Fibroblast of skin of abdomen (primary cell): ENCODE data around the gene MLLT1.

Source experiments
- DNase-seq: peaks from one replicate; pipeline ENCODE4 v3.0.0-alpha.2; 2013

MLLT1 gene

GRCh38 chr19:6233827-6234511 lies 45.8 kb downstream of the MLLT1 start:
- peak; percentile 36 for DNase-seq

DNA sequence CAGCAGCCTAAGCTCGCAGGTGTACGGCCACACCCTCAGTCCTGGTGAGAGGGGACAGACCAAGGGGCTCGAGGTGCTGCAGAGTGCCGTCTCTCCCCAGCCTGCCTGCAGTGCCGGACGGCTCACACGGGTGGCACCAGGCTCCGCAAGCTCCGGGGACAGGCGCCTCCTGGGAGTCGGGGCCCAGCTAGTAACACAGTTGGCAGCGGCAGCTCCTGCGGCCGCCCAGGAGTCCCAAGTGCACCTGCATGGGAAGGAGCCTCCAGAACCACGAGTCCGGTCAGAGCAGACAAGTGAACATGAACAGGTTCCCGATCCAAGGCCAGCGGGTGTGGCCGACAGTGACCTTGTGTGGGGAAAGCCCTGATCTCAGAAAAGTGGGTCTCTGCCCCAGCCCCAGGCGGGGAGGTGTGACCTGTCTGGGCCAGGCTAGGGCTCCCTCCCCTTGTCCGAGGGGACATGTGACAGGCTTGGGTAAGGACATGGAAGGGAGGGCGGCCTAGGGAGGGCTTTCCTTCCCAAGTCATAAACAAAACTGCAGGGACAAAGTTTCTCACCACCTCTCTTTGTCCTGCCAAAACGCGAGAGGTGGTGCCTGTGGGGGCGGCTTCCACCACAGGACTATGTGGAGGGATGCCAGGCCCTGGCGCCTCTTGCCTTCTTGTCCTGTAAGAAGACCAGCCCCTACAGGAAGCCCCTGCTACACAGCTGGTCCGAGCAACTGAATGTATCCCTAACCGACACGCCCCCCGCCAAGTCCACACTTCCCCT lies 46.5 kb downstream of the MLLT1 start:
- DNase-seq = peak; percentile 54

- peak; percentile 96 for DNase-seq
Measured at GRCh38 chr19:6232601-6233055, 47.1 kb downstream of the MLLT1 start.

DNA sequence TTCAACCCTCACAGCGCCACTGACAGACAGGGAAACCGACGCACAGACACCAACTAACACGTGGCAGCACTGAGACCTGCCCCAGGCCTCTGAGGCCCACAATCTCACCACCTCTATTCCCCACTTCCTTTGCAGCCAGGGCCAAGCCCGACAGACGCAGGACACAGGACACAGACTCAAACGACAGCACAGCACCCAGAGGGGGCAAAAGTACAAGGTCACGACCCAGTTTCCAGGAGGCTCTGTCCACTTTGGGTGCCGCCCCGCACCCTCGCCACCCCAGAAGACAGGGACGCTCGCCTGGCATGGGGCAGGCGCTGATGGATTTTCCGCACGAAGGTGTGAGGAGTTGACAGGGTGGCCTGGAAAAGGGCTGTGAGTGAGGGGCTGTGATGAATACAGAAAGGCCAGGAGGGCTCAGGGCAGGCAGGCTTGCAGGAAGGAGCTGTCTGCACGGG lies 48.8 kb downstream of the MLLT1 start:
- DNase-seq = no peak

- DNase-seq = no peak
Measured at GRCh38 chr19:6229951-6230712, 49.6 kb downstream of the MLLT1 start.

GRCh38 chr19:6229216-6229913 lies 50.4 kb downstream of the MLLT1 start:
- no peak for DNase-seq

DNA sequence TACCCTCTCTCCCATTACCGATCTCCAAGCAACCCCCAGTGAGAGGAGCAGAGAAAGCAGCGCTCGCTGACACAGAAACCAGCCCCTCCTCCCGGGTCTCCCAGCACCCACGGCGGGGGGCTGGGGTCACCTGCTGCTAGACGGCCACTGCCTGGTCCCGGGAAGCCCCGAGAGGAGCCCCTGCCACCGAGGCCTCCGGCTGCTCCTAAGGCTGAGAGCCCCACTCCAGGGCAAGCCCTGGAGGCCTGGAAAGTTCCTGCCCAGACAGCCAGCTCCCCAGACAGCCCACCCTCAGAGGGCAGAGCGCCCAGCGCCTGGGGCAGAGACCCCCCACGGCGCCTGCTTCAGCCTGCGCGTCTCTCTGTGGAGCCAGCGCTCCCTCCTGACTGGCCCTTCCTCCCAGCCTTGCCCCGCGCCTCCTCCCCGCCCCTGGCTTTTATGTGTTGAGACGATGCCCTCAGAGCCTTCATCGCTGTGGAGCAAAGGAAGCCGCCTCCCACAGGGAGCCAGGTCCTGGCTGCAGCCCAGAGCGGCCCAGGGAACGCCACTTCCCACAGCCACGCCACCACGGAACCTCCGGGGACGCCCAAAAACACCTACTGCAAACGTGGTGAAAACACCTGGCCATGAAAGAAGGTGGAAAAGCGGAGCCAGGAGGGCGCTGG lies 51.1 kb downstream of the MLLT1 start:
- DNase-seq = peak; percentile 23

DNA sequence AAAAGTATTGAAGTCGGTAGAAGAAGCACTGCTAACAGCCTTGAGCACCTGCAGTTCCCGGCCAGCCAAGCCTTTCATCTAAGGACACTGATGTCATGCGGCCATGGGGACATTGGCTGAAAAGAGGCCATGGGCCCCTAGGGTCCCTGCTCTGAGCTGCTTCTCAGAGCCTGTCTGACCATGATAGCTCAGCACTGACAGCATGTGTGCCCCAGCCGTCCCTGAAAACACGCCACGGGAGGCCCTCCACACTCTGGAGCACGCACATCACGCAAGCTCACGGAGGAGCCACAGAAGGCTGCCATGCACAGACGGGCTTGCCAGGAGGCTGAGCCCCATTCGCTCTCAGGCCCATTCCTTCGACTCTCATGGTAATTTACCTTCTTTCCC lies 51.8 kb downstream of the MLLT1 start:
- DNase-seq = no peak

DNA sequence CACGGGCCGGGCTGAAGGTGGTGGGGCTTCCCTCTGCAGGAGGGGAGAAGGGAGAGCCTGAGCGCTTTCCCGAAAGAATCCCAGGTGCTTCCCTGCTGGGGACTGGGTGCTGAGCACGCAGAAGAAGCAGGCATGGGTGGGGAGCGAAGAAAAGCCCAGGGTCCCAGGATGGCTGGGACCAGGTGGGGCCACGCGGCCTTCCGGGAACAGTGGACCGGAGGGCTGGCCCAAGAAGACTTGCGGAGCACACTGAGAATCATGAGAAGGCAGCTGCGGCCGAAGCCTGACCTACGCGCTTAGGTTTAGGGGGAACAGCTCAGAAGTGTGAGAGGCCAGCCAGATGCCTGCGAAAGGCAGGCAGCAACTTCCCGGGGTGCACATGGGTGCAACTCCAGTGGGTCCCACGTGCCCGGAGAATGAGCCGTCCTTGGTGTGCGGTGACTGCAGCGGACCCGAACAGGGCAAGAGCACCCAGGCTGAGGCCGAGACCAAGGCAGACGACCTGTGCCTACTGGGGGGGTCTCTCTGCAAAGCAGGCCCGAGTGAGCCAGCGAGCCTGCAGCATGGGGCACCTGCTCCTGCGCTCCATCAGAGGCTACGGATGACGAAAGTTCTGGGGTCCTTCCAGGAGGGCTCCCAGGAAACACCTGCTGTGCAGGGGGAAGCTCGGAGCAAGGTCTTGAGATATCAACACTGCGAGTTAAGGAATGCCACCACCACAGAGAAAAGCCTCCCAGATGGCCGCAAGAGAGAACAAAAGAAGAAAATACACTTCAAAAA lies 52.4 kb downstream of the MLLT1 start:
- DNase-seq = no peak

GRCh38 chr19:6226444-6227155 lies 53.2 kb downstream of the MLLT1 start:
- no peak for DNase-seq

- DNase-seq = no peak
Measured at GRCh38 chr19:6226012-6226411, 53.8 kb downstream of the MLLT1 start.

- DNase-seq = no peak
Measured at GRCh38 chr19:6225232-6225865, 54.4 kb downstream of the MLLT1 start.

DNA sequence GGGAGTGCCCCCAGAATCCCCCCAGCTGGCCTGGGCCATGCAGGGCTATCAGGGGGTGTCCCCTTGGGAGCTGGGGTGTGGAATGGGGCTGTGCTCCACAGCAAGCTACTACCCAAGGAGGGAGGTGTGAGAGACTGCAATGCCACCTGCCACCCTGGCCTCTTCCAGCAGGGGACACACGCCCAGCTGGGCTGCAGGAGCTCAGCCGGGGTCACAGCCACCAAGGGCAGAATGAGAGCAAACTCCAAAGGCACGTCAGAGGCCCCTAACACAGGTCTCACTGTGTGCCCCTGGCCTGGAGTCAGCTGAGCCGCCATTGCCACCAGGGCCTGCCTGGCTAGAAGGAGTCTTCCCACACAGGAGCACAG lies 55.5 kb downstream of the MLLT1 start:
- no peak for DNase-seq

DNA sequence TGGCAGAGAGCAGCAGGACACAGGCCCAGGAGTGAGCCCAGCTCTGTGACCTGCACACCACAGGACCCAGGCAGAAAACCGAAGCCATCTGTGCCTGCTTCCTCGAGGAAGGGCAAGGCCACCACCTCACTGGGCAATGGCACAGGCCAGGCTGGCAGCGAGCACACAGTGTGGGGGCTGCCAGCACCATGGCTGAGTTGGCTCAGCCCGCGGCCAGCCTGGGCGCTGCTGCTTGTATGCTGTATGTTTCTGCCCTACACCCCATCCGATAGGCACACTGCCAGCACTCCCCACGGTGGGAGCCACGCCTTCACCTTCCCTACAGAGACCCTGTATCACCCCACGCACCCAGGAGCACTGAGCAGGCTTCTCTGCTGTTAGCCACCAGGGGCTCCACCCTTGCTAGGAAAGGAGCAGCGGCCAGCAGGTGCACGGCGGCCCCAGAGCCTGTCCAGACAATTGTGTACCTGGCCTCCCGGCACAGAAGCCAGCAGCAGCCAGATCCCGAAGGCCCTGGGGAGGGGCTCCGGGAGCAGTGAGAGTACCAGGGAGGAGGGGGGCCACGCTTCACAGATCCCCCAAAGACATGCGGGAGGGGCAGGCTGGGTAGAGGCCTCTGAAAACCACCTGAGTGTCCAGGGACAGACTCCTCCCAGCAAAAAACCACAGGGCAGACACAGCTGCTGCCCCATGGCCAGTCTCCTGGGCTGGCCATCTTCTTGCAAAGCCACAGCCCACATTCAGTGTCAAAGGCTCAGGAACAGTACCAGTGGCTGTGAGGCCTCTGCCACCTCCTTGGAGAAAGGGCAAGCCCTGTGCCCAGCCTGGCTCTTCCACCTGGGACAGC lies 56.1 kb downstream of the MLLT1 start:
- DNase-seq = no peak

- no peak for DNase-seq
Measured at GRCh38 chr19:6222884-6223283, 56.9 kb downstream of the MLLT1 start.

GRCh38 chr19:6221878-6222746 lies 57.7 kb downstream of the MLLT1 start:
- no peak for DNase-seq

- DNase-seq = no peak
Measured at GRCh38 chr19:6221220-6221877, 58.4 kb downstream of the MLLT1 start.
